GM12878 (cell line): ENCODE measurements around the gene PRDM16. TPM values are rescaled to one million over a fixed set of nuclear protein-coding genes. Genes with fewer than 3 reads are reported as not detected.

ENCODE experiments used
- ATAC-seq: fragments of 200-7000 bp; cut with Tn5 transposase; 3 replicates; pipeline ENCODE4 v1.9.1; 2020; ENCODE audit warnings: mild to moderate bottlenecking, moderate library complexity
- BruUV-seq: library from RNA; stranded (reverse); fragments of 400-500 nt; replicated peaks from 2 replicates; lab custom pipeline; 2021; lab: Mats Ljungman, UMichigan
- CTCF ChIA-PET: fragments of 300-600 bp; sonication (Branson Sonifier 250); formaldehyde crosslinking; extraction: SDS; loops from one replicate; lab custom pipeline; 2021; ENCODE audit warnings: inconsistent platforms; lab: Yijun Ruan, JAX
- POLR2A ChIA-PET: fragments of 350-600 bp; formaldehyde crosslinking; extraction: SDS; loops from one replicate; lab custom pipeline; 2021; ENCODE audit warnings: inconsistent platforms; lab: Charles Lee
- RAD21 ChIA-PET: fragments of 300-600 bp; sonication (Branson Sonifier 250); formaldehyde crosslinking; loops from one replicate; lab custom pipeline; 2023; ENCODE audit warnings: antibody characterized with exemption; ENCODE audit not compliant: unreplicated experiment; lab: Charles Lee
- SMC1A ChIA-PET: fragments of 300-600 bp; sonication (Branson Sonifier 250); formaldehyde crosslinking; loops from one replicate; lab custom pipeline; 2023; ENCODE audit not compliant: unreplicated experiment, uncharacterized antibody; lab: Charles Lee
- DNase-seq: peaks from one replicate; pipeline ENCODE4 v3.0.0-alpha.2; 2011; ENCODE audit warnings: low read depth, low spot score
- FAIRE-seq: peaks from 3 replicates; lab custom pipeline; 2011; peaks lifted over from hg19 to GRCh38; lab: Jason Lieb, UNC
- H2AFZ ChIP-seq: 2 replicates; pipeline ENCODE4 v1.6.0; 2011; ENCODE audit warnings: low read depth, low read length, control low read depth; ENCODE audit not compliant: control insufficient read depth
- H3K27ac ChIP-seq: 2 replicates; pipeline ENCODE4 v1.5.1; 2011; ENCODE audit warnings: control low read depth; ENCODE audit not compliant: control insufficient read depth, insufficient read depth
- H3K27me3 ChIP-seq, 2 experiments: replicated peaks in 1 of 2; 2 replicates each; pipeline versions ENCODE4 v1.6.0 to v1.6.1; 2011; ENCODE audit warnings: low read length in 1 of 2; ENCODE audit not compliant: control insufficient read depth in 2 of 2, insufficient read depth in 2 of 2
- H3K36me3 ChIP-seq, 2 experiments: 2 replicates each; pipeline ENCODE4 v1.5.1; 2011; ENCODE audit warnings: low read length in 1 of 2; ENCODE audit not compliant: control insufficient read depth in 2 of 2, insufficient read depth in 2 of 2
- H3K4me1 ChIP-seq: 2 replicates; pipeline ENCODE4 v1.6.1; 2011; ENCODE audit warnings: mild to moderate bottlenecking, low read length, moderate library complexity, mixed read lengths; ENCODE audit not compliant: control insufficient read depth, insufficient read depth
- H3K4me2 ChIP-seq: 2 replicates; pipeline ENCODE4 v1.6.0; 2011; ENCODE audit warnings: control low read depth; ENCODE audit not compliant: control insufficient read depth, insufficient read depth
- H3K4me3 ChIP-seq: fragments of 200-600 bp; sonication (generic); 2 replicates; pipeline ENCODE4 v1.5.1; 2016
- H3K79me2 ChIP-seq: 2 replicates; pipeline ENCODE4 v1.6.0; 2011; ENCODE audit warnings: low read length; ENCODE audit not compliant: control insufficient read depth, insufficient read depth
- H3K9ac ChIP-seq: 2 replicates; pipeline ENCODE4 v1.8.0; 2011; ENCODE audit warnings: low read length, control low read depth, mixed read lengths; ENCODE audit not compliant: control insufficient read depth, insufficient read depth
- H3K9me3 ChIP-seq: replicated peaks from 3 replicates; pipeline ENCODE4 v1.5.1; 2011; ENCODE audit warnings: mild to moderate bottlenecking, low read length; ENCODE audit not compliant: control insufficient read depth, insufficient read depth
- H4K20me1 ChIP-seq: 2 replicates; pipeline ENCODE4 v1.6.0; 2011; ENCODE audit not compliant: control insufficient read depth, insufficient read depth
- EED ChIP-seq: sonication (generic); IDR thresholded peaks from 2 replicates; pipeline ENCODE4 v1.6.1; 2016; ENCODE audit warnings: antibody characterized with exemption, low read depth
- EGR1 ChIP-seq, 2 experiments: IDR thresholded peaks; 1 replicate in 1 of 2; 2 replicates in 1 of 2; pipeline ENCODE4 v1.6.1; 2011 to 2012; ENCODE audit warnings: low read depth in 2 of 2, low read length in 2 of 2, borderline replicate concordance in 1 of 2, mild to moderate bottlenecking in 1 of 2, moderate library complexity in 1 of 2
- IRF4 ChIP-seq: IDR thresholded peaks from 2 replicates; pipeline ENCODE4 v1.6.1; 2011; ENCODE audit warnings: low read depth, low read length
- MTA3 ChIP-seq: IDR thresholded peaks from 2 replicates; pipeline ENCODE4 v1.6.1; 2012; ENCODE audit warnings: low read length, inconsistent platforms, borderline replicate concordance
- NFYA ChIP-seq: IDR thresholded peaks from 2 replicates; pipeline ENCODE4 v1.6.1; 2011; ENCODE audit warnings: low read depth, mild to moderate bottlenecking, low read length, improper control_type of control experiment, borderline replicate concordance
- PAX8 ChIP-seq: fragments of 450-650 bp; IDR thresholded peaks from 2 replicates; pipeline ENCODE4 v1.6.1; 2017; ENCODE audit warnings: mild to moderate bottlenecking, moderate library complexity
- POLR2AphosphoS5 ChIP-seq: IDR thresholded peaks from 2 replicates; pipeline ENCODE4 v1.6.1; 2011; ENCODE audit warnings: mild to moderate bottlenecking, low read length, inconsistent platforms
- SMC3 ChIP-seq: IDR thresholded peaks from 2 replicates; pipeline ENCODE4 v1.6.1; 2011; ENCODE audit warnings: low read length, improper control_type of control experiment, borderline replicate concordance
- TCF7 ChIP-seq: IDR thresholded peaks from 2 replicates; pipeline ENCODE4 v1.6.1; 2014; ENCODE audit warnings: antibody characterized with exemption, borderline replicate concordance
- USF2 ChIP-seq: IDR thresholded peaks from 2 replicates; pipeline ENCODE4 v1.6.1; 2011; ENCODE audit warnings: low read depth, low read length, improper control_type of control experiment, borderline replicate concordance
- WGBS: methylation state at CpG from one replicate; pipeline ENCODE4 v1.1.6; 2016; ENCODE audit warnings: low lambda C conversion rate; ENCODE audit not compliant: insufficient replicate concordance, insufficient coverage; ENCODE audit errors: missing lambda C conversion rate; 5-methylcytosine and 5-hydroxymethylcytosine counted together
- in situ Hi-C: fragments of 300-500 bp; cut with MboI; formaldehyde crosslinking; loops from 9 replicates; pipeline ENCODE4 v1.14.3; 2018; ENCODE audit warnings: mixed read lengths
- intact Hi-C: fragments of 100-400 bp; cut with micrococcal nuclease; formaldehyde crosslinking; loops from one replicate; pipeline ENCODE4 v1.14.2; 2022; ENCODE audit not compliant: unreplicated experiment
- polyA plus RNA-seq, 11 experiments: library from polyadenylated mRNA; depleted of rRNA in 4 of 11; unstranded in 6 of 11; stranded (reverse) in 5 of 11; fragments of >200 nt; fragmentation: Nextera tagmentation in 4 of 11; fragmentation: Illumina TruSeq in 1 of 11; extraction: Ambion mirVana in 4 of 11; extraction: Trizol in 1 of 11; gene quantifications; 1 replicate in 1 of 11; 2 replicates in 10 of 11; pipeline versions ENCODE4 v1.2.1 to v1.2.3, GENCODE V29; 2011 to 2016; ENCODE audit warnings: inconsistent platforms in 2 of 11, missing spikeins in 2 of 11, low read depth in 1 of 11
- total RNA-seq, 4 experiments: library from RNA; depleted of rRNA in 3 of 4; stranded (reverse); fragments of >200 nt in 3 of 4; fragmentation: Illumina TruSeq in 1 of 4; extraction: Trizol in 1 of 4; gene quantifications; 2 replicates each; pipeline versions ENCODE4 v1.2.1 to v1.2.3, GENCODE V29; 2013 to 2021

PRDM16 gene
- total and polyA plus RNA-seq, 10 of the 15 experiments (the other 5 are each of a cell fraction or from before 2014, with no cell fraction given), result 0.03 TPM; not detected in 9

GRCh38 chr1:3135073-3135702 is 66.2 kb downstream of the PRDM16 start:
- no peak overlapping the region for H3K27ac ChIP-seq
- H4K20me1 ChIP-seq, result no peaks in the 10 kb centered on the region
- H3K9ac ChIP-seq, result no peak overlapping the region
- in situ Hi-C loops, result no loop called here
- TF ChIP-seq SMC3, result no peak
- no peak for TF ChIP-seq EGR1 (IDR thresholded peaks at IDR 0.05; ENCODE audit: borderline replicate concordance in 1 of 2, low read depth in 2 of 2, low read length in 2 of 2)
- TF ChIP-seq EED, result no peak
- no peak for TF ChIP-seq USF2
- no peak for TF ChIP-seq IRF4
- no peak for TF ChIP-seq NFYA
- TF ChIP-seq MTA3, result no peak
- TF ChIP-seq TCF7, result no peak
- no peak for TF ChIP-seq PAX8
- TF ChIP-seq POLR2AphosphoS5, result no peak
- ChIA-PET RAD21 (no interaction called here), CTCF (no interaction called here), POLR2A (no interaction called here), SMC1A (no interaction called here)
- no peaks in the 10 kb centered on the region for H3K27me3 ChIP-seq
- DNase-seq (no peak), ATAC-seq (no peak), FAIRE-seq (no peak)
- H3K4me3 ChIP-seq, result no peak overlapping the region
- no peak overlapping the region for H3K4me2 ChIP-seq
- intact Hi-C loops, result no loop called here
- no peaks in the 10 kb centered on the region for H3K4me1 ChIP-seq
- H3K79me2 ChIP-seq, result no peaks in the 10 kb centered on the region
- H3K9me3 ChIP-seq, result no peaks in the 10 kb centered on the region
- WGBS, result 34% methylated on average over 29 of the region's 29 CpGs
- H3K36me3 ChIP-seq, result no peaks in the 10 kb centered on the region
- no TSS peak for BruUV-seq
- H2AFZ ChIP-seq, result no peak overlapping the region
